GM12892 (cell line): ENCODE data around the gene FAM111B.

ENCODE experiments used
- POLR2A ChIP-seq: IDR thresholded peaks from 2 replicates; pipeline ENCODE4 v1.6.1; 2011; ENCODE audit warnings: low read depth, low read length, control low read depth
- POLR2AphosphoS5 ChIP-seq: IDR thresholded peaks from 2 replicates; pipeline ENCODE4 v1.6.1; 2011; ENCODE audit warnings: low read depth, low read length, control low read depth
- TAF1 ChIP-seq: IDR thresholded peaks from 2 replicates; pipeline ENCODE4 v1.6.1; 2011; ENCODE audit warnings: low read depth, mild to moderate bottlenecking, control low read depth, low read length, borderline replicate concordance

- TF ChIP-seq POLR2A: peak; percentile 78
- peak; percentile 69; the same call in 1 of the 2 replicates for TF ChIP-seq POLR2AphosphoS5
- no peak for TF ChIP-seq TAF1
Observed at GRCh38 chr11:59172345-59173079, 65.5 kb downstream of the FAM111B start.
